DMS153 (cell line): Measurements from ENCODE around the gene CACFD1.
A peak's percentile ranks its signal among the peaks of the same experiment; 100 is the strongest.
"Not testable (repeated sequence)": the region's sequence is repeated elsewhere in the genome, so short reads cannot be mapped to it uniquely, and the experiment has no call there.

Experiments
- DNase-seq: peaks from one replicate; lab custom pipeline; 2025; lab: John Stamatoyannopoulos, UW

The CACFD1 gene

GRCh38 chr9:133440874-133441273 is 18.9 kb upstream of the CACFD1 start:
- no peak for DNase-seq

- DNase-seq = no peak
Measured at GRCh38 chr9:133441571-133441970, 18.2 kb upstream of the CACFD1 start.

GRCh38 chr9:133443248-133443647 is 16.5 kb upstream of the CACFD1 start:
- no peak for DNase-seq

- DNase-seq = no peak
Measured at GRCh38 chr9:133443982-133444381, 15.8 kb upstream of the CACFD1 start.

GRCh38 chr9:133445293-133445969 is 14.3 kb upstream of the CACFD1 start:
- no peak for DNase-seq

GRCh38 chr9:133448487-133448972 is 11.2 kb upstream of the CACFD1 start:
- no peak for DNase-seq

GRCh38 chr9:133449760-133450159 is 10.0 kb upstream of the CACFD1 start:
- DNase-seq = peak; percentile 22

- DNase-seq = not testable (repeated sequence)
Measured at GRCh38 chr9:133451865-133452264, 7.9 kb upstream of the CACFD1 start.

- no peak for DNase-seq
Measured at GRCh38 chr9:133452562-133452961, 7.2 kb upstream of the CACFD1 start.

- DNase-seq = no peak
Measured at GRCh38 chr9:133453651-133454050, 6.1 kb upstream of the CACFD1 start.

GRCh38 chr9:133454325-133454724 is 5.5 kb upstream of the CACFD1 start:
- DNase-seq = no peak

- DNase-seq = no peak
Measured at GRCh38 chr9:133454943-133455673, 4.7 kb upstream of the CACFD1 start.

- DNase-seq = no peak
Measured at GRCh38 chr9:133455936-133456335, 3.8 kb upstream of the CACFD1 start.

- no peak for DNase-seq
Measured at GRCh38 chr9:133456409-133456808, 3.4 kb upstream of the CACFD1 start.

GRCh38 chr9:133457233-133457632 is 2.5 kb upstream of the CACFD1 start:
- no peak for DNase-seq

GRCh38 chr9:133457748-133458147 is 2.0 kb upstream of the CACFD1 start:
- no peak for DNase-seq

- DNase-seq = no peak
Measured at GRCh38 chr9:133458643-133459312, 1.0 kb upstream of the CACFD1 start.

- peak; percentile 81 for DNase-seq
Measured at GRCh38 chr9:133460405-133461175, 812 bp downstream of the CACFD1 start.

GRCh38 chr9:133461975-133462374 is 2.2 kb downstream of the CACFD1 start:
- no peak for DNase-seq

- no peak for DNase-seq
Measured at GRCh38 chr9:133463234-133463863, 3.6 kb downstream of the CACFD1 start.

GRCh38 chr9:133463864-133464615 is 4.3 kb downstream of the CACFD1 start:
- DNase-seq = no peak
